GM18526 (cell line): ENCODE data around the gene KCNJ6.

ENCODE experiments used
- POLR2A ChIP-seq: IDR thresholded peaks from 3 replicates; pipeline ENCODE4 v1.6.1; 2011; ENCODE audit not compliant: insufficient read length; ENCODE audit errors: extremely low read depth

KCNJ6 gene

DNA sequence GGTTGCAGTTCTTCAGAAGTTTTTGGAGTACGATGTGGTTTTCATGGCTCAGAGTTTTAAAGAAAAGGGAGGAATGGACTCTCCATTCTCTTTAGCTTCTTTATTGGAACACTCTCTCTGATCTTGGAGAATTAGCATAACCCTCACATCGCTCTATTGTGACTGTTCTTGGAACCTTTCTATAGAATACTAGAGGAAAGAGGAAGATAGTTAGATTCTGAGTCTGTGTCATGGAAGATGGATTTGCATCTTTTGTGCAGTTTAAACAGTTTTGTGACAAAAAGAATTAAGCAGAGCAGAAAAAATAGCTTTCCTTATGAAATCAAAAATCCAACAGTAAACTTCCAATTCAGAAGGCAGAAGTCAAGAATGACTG, 61.0 kb downstream of the KCNJ6 start:
- no peak for TF ChIP-seq POLR2A

DNA sequence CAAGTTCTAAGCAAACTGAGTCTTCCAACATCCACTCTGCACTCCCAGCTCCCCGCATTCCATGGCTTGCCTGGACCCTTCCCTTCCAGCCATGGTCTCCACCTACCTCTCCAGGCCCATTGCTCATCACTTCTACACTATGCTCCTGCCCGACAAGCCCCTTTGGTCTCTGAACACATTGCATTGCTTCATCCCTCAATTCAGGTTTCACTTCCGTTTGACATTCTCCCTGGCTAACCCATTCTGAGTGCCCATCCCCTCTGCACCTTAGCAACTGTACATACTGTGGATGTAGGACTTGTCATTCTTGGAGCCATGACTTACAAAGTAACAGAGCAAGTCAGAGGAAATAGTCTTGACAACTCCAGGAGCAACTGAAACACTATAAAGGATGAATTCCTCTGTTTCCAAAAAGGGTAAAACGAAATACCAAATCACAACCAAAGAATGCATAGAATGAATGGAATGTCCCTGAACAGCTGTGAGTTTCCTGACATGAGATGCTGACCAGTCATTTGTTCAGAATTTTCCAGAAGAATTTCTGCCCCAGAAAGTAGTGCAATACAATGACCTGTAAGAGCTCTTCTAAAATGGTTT, 66.7 kb downstream of the KCNJ6 start:
- TF ChIP-seq POLR2A, result no peak

DNA sequence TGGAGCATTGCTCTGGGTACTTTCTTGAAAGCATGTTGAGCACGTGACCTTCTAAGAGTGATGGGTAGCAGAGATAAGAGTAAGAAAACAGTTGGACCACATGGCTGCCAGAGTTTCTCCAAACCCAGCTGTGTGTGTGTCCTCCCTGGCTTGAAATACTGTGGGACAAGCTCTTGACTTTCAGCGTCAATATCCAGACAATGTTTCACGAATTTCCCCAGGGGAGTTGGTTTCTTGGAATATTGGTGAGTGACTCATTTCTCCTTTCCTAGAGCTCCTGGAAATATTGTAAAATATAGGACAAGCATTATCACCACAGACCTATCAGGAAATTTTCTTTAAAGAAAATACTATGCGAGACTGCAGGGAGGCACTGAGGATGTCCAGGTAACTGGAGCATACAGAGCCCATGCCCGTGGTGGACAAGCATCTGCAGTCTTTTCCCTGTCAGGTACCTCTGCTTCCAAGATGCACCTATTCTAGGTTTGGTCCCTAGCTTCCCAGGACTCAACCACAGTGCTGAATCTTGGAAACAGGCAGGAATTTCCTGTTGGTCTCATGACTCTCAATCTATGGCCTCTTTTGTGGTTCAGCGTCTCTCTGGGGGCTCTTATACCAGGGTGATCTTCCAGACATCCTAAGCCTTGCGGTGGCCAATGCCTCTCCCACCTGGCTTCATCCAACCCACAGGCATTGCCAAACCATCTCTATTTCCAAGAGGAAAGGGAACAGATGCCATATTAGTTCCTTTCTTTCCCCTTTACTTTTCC, 67.4 kb downstream of the KCNJ6 start:
- no peak for TF ChIP-seq POLR2A

DNA sequence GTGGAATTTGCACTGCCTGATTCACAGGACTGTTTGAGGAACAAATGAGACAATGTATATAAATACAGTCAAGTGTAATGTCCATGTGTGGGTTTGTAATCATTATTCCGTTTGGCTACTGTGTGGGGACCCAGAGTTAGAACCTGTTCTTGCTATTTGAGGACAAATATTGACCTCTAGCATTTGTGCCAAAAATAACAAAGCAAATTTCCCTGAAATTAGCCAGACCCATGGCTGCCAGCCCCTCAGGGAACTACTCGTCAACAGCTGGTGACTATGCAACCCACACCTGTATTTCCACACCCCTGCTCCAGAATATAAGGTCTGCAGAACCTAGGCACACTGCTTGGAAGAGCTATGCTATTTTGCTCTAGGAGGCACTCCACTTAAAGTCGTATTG, 70.7 kb downstream of the KCNJ6 start:
- TF ChIP-seq POLR2A, result no peak

DNA sequence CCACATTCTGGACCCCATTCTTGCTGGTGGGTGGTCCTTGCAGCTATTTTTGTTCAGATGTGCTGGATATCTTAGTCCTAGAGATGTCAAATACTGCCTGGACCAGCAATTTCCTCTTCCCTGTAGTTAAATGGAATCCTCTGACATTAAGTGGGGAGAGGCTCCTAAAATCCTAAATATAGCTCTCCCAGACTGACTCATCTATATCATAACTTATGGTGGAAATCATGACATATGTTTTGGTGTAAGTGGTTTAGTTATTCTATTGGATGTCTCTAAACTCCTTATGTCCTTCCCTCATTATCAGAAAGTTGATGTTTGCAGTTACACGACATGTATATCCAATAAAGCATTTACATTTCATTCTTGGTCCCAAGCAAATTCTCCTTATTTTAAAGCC, 73.1 kb downstream of the KCNJ6 start:
- no peak for TF ChIP-seq POLR2A

DNA sequence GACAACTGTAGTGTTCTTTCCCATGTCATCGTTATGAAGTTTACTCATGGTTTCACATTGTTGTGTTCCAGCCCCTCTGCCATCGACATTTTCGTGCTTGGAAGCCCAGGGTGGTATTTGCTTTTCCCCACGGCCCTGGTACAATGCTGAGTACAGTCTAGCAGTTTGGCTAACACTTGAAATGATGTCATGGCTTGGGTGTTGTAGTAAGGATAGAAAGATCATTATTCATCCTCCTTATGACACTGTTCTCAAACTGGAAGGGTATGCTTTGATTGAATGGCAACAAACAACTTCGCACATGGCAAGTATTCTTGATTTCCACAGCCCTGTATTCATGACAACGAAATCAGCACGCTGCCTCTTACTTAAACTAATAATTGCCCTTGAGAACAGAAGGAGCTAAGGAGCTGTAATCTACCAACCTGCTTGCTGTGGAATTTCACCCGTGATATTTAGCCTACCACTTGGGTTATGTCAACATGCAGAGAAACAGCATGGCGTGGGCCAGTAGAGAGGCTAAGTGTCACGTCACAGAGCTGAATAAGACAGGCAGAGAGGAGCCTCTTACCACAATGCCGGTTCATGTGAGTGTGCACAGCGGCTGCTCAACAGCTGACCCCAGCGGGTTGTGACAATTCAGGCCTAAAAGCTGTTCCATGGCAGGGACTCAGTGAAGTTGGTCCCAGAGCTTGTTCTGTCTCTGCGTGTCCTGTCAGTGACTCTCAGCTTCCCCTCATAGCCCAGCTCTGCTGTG, 73.9 kb downstream of the KCNJ6 start:
- TF ChIP-seq POLR2A, result no peak

DNA sequence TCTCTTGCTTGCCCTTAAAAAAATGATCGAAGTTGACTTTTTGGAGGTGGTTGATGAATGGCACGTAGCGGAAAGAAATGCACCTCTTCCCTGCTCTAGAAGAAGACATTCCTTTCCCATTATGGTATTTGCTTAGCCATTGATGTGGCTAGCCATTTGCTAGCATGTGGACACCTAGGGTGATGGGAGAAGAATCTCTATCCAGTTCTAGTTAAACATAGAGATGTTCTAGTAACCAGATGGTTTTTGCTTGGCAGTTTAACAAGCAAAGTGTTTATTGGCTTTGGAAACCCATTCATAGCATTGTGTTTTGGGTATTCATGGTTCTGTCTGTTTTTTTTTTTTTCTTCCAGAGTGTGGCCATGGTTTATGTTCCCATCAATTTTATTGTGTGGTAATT, 78.9 kb downstream of the KCNJ6 start:
- no peak for TF ChIP-seq POLR2A

DNA sequence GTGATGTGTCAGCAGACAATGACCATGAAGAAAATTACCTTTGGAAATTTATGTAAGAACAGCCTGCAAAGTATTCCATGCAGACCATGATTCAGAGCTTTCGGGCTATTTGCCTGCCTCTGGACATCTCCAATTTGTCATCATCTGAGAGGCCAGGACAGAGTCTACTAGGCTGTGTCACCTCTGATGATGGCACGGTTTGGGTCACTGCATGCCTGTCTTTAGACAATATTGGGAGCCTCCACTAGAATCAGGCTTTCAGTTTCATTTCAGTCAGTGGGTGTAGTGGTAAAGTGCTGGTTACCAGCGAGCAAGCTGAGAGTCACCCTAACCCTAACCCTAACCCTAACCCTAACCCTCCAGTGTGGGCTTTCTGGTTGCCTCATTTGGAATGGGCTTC, 80.8 kb downstream of the KCNJ6 start:
- no peak for TF ChIP-seq POLR2A

DNA sequence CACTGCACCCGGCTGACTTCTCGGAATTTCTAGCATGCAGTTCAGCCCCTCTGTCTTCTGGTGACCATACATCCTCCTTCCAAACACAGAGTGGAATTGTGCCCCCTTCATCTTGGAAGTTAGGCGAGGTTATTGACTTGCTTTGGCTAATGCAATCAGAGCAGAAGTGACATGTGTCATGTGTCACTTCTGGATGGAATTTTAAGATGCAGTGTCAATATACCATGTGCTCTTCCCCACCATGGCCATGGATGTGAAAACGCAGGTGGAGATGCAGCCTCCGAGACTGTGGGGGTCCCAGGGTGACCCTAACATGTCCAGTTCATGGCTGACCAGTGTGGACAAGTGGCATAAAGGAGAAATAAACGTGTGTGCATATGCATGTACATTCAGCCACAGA, 83.0 kb downstream of the KCNJ6 start:
- TF ChIP-seq POLR2A, result no peak

DNA sequence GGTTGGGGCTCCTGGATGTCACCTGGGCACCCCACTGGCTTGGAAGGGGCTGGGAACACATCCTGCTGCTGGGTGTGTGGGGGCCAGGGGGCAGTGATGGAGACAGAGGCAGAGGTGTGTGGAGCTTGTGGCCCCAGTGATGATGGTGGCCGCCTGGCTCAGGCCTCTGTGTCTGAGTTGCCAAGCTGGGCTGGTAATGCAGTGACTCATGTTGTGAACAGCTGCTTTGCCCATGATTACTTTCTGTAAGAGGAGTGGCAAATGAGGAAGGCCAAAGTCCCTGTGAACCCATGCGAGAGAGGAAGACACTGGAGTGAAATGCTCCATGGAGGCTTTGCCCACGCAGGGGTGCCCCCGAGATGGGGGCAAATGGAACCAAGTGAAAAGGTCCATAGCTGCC, 86.8 kb downstream of the KCNJ6 start:
- TF ChIP-seq POLR2A, result no peak

DNA sequence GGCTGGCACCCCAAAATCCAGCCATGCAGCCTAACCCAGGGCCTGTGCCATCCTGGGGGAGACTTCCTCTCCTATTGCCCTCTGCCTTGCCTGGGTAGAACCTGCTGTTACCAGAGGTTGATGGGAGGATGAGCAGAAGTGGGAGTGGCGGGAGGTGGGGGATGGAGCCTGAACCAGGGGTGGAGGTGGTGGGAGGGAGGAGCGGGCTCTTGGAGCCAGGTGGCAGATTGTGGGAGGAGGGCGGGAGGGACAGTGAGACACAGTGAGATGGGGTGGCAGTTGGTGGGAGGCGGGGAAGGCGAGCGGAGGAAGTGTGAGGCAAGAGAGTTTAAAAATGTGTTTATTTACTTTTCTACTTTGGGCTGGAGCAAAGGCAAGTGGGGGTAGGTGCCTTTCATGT, 87.3 kb downstream of the KCNJ6 start:
- TF ChIP-seq POLR2A, result no peak

DNA sequence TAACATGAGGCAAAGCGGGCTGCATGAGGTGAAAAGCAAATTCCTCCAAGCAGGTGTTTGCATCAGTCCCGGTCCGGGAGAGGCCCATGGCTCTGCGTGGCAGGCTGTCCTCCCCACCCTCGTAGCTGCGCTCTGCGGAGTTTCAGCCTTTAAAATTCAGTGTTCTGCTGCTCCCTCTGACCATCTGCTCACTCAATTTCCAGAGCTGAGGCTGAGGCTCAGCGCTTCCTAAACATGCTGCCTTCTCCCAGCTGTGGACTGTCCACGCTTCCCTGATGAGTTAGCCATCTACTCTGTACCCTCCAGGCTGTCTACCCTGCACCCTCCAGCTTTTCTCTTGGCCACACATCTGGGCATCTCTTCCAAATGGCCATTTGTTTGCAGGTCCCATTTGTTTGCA, 87.7 kb downstream of the KCNJ6 start:
- TF ChIP-seq POLR2A, result no peak

DNA sequence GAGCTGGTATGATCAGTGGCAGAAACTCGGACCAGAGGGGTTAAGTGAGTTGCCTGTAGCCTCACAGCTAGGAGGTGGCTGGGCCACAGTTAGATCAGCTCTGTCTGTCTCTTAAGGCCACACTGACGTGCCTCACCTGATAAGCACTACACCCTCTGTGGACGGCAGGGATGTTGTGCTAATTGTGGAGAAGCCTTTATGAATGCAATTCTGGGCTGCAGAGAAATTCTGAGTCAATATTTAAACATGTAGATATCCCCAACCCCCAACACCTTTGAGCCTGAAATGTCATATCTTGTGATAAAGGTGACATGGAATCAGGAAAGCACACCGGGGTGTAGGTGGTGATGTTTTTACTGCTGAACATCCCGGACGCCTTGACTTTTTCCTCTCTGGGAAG, 88.3 kb downstream of the KCNJ6 start:
- TF ChIP-seq POLR2A, result no peak

DNA sequence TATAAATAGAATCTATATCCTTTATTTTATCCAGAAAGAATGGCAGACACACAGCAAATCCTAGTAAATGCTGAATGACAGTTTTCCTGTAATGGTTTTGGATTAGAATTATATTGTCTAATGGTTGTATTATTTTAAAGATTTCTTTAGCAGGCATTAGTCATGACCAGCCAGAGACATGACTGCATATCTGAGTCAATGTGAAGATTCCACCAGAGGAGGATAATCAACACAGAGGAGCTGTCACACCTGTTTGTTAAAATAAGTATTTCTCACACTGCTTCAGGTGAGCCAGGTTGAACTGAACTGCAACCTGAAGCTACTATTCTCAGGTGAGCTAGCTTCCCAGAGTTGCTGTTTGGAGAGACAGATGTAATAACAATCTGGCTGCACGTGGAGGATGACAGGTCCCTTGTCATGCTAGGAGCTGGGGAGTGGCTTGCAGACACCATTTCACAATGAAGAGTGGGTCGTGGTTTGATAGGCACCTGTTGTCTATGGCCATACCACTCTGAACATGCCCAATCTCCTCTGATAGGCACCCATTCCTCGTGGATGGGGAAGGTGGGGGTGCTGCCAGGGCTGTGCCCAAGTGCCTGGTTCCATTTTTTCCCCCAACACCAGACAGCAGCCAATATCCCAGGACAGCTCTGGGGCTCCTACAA, 94.3 kb downstream of the KCNJ6 start:
- no peak for TF ChIP-seq POLR2A

DNA sequence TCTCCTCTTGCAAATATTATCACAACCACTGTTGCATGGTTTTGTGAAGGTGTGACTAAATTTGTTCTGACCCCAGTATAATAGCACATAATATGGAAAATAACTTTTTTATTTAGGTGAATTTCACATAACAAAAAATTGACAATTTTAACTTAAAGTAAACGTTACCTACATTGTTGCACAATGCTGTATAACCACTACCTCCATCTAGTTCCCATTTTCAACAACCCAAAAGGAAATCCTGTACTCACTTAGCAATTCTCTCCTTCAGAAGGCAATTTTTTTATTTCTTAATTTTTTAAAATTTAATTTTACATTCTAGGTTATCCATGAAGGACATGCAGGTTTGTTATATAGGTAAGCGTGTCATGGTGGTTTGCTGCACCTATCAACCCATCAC, 95.2 kb downstream of the KCNJ6 start:
- TF ChIP-seq POLR2A, result no peak

DNA sequence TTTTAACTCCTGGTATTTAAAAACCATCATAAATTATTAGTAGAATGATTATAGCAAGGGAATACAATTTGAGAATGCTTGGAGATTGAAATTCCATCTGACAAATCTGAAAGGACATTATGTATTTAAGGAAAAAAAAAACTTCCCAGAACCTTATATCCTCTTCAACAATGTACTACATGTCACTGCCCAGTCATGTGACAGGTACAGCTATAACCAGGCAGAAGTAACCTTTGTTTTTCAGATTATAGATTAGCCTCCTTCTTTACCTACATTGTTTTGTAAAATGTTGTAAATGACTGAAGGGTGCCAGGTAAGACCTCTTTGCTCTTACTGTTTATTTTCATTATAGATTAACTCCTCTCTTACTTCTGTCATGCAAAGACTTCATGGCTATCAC, 96.9 kb downstream of the KCNJ6 start:
- no peak for TF ChIP-seq POLR2A
